Smooth muscle cell (in vitro differentiated cells): Measurements from ENCODE around the gene GNAT1. TPM values are rescaled to one million over a fixed set of nuclear protein-coding genes. Genes with fewer than 3 reads are reported as not detected.

Experiments
- DNase-seq: peaks from one replicate; lab custom pipeline; 2025; ENCODE audit not compliant: unreplicated experiment; lab: John Stamatoyannopoulos, UW
- H2AFZ ChIP-seq: fragments of 200-600 bp; sonication (generic); 2 replicates; pipeline ENCODE4 v1.6.0; 2016; ENCODE audit warnings: antibody characterized with exemption, low read depth, mild to moderate bottlenecking
- H3F3A ChIP-seq: fragments of 200-600 bp; sonication (generic); 2 replicates; pipeline ENCODE4 v1.6.0; 2017; ENCODE audit warnings: antibody characterized with exemption, low read depth
- H3K27ac ChIP-seq: fragments of 200-600 bp; sonication (generic); 2 replicates; pipeline ENCODE4 v1.5.1; 2016; ENCODE audit warnings: low read depth, mild to moderate bottlenecking
- H3K27me3 ChIP-seq: fragments of 200-600 bp; sonication (generic); 2 replicates; pipeline ENCODE4 v1.6.1; 2016; ENCODE audit warnings: low read depth, mild to moderate bottlenecking
- H3K36me3 ChIP-seq: fragments of 200-600 bp; sonication (generic); 2 replicates; pipeline ENCODE4 v1.5.1; 2016; ENCODE audit warnings: low read depth
- H3K4me1 ChIP-seq: fragments of 200-600 bp; sonication (generic); 2 replicates; pipeline ENCODE4 v1.5.1; 2016; ENCODE audit warnings: low read depth
- H3K4me2 ChIP-seq: fragments of 200-600 bp; sonication (generic); 2 replicates; pipeline ENCODE4 v1.6.0; 2016; ENCODE audit warnings: mild to moderate bottlenecking
- H3K4me3 ChIP-seq: fragments of 200-600 bp; sonication (generic); 2 replicates; pipeline ENCODE4 v1.5.1; 2016; ENCODE audit warnings: mild to moderate bottlenecking
- H3K79me2 ChIP-seq: fragments of 200-600 bp; sonication (generic); 2 replicates; pipeline ENCODE4 v1.6.0; 2016; ENCODE audit warnings: low read depth, mild to moderate bottlenecking
- H3K9ac ChIP-seq: fragments of 200-600 bp; sonication (generic); 2 replicates; pipeline ENCODE4 v1.6.0; 2016; ENCODE audit warnings: low read depth
- H3K9me3 ChIP-seq: fragments of 200-600 bp; sonication (generic); replicated peaks from 2 replicates; pipeline ENCODE4 v1.5.1; 2016; ENCODE audit warnings: low read depth
- H4K20me1 ChIP-seq: fragments of 200-600 bp; sonication (generic); 2 replicates; pipeline ENCODE4 v1.6.0; 2016; ENCODE audit warnings: low read depth
- WGBS: methylation state at CpG from one replicate; pipeline ENCODE4 v1.1.7; 2016; ENCODE audit warnings: low lambda C conversion rate; 5-methylcytosine and 5-hydroxymethylcytosine counted together
- polyA plus RNA-seq: library from polyadenylated mRNA; unstranded; fragments of >200 nt; fragmentation: Nextera tagmentation; extraction: Ambion mirVana; gene quantifications from 2 replicates; pipeline ENCODE4 v1.2.1, GENCODE V29; 2016
- total RNA-seq: library from RNA; depleted of rRNA; stranded (reverse); fragments of >200 nt; gene quantifications from 2 replicates; pipeline ENCODE4 v1.2.3, GENCODE V29; 2014
- TF ChIP-seq, protein P1 (sequence below): fragments of 200-600 bp; sonication (generic); IDR thresholded peaks from 2 replicates; pipeline ENCODE4 v1.5.1; 2017; ENCODE audit warnings: borderline replicate concordance, mild to moderate bottlenecking, antibody characterized with exemption; ENCODE audit not compliant: insufficient read depth, poor library complexity, severe bottlenecking

Gene GNAT1
- total and polyA plus RNA-seq, 2 experiments from 2014 or later = not detected

DNA sequence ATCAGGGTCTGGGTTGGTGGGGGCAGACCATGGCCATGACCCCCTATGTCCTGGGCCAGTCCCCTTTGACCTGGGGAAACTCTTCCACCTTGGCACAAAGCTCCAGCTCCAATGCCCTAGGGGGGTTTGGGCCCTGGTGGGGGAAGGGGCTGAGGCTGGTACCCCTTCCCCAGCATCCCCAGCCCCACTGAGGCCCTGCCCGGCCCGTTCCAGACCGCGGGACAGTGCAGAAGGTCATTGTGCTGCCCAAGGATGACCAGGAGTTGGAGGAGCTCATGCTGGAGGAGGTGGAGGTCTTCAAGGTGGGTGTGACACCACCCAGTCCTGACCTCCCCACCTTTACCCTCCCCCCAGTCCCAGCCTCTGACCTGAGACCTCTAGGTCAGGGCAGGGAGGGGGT, 6.2 kb upstream of the GNAT1 start:
- no peak overlapping the region for H2AFZ ChIP-seq
- no peak for DNase-seq
- no peak overlapping the region for H3K27ac ChIP-seq
- no peaks in the 10 kb centered on the region for H3K79me2 ChIP-seq
- H3K4me1 ChIP-seq = no peaks in the 10 kb centered on the region
- H3K9ac ChIP-seq = no peak overlapping the region
- H3K36me3 ChIP-seq = no peaks in the 10 kb centered on the region
- TF ChIP-seq, protein P1, sequence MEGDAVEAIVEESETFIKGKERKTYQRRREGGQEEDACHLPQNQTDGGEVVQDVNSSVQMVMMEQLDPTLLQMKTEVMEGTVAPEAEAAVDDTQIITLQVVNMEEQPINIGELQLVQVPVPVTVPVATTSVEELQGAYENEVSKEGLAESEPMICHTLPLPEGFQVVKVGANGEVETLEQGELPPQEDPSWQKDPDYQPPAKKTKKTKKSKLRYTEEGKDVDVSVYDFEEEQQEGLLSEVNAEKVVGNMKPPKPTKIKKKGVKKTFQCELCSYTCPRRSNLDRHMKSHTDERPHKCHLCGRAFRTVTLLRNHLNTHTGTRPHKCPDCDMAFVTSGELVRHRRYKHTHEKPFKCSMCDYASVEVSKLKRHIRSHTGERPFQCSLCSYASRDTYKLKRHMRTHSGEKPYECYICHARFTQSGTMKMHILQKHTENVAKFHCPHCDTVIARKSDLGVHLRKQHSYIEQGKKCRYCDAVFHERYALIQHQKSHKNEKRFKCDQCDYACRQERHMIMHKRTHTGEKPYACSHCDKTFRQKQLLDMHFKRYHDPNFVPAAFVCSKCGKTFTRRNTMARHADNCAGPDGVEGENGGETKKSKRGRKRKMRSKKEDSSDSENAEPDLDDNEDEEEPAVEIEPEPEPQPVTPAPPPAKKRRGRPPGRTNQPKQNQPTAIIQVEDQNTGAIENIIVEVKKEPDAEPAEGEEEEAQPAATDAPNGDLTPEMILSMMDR = no peak
- H3K27me3 ChIP-seq = peaks cover 3% of the 10 kb centered on the region
- no peaks in the 10 kb centered on the region for H3K9me3 ChIP-seq
- H3F3A ChIP-seq = no peaks in the 10 kb centered on the region
- no CpG with 5 or more reads among the region's 4 CpGs for WGBS
- H3K4me3 ChIP-seq = no peak overlapping the region
- no peaks in the 10 kb centered on the region for H4K20me1 ChIP-seq
- no peak overlapping the region for H3K4me2 ChIP-seq

DNA sequence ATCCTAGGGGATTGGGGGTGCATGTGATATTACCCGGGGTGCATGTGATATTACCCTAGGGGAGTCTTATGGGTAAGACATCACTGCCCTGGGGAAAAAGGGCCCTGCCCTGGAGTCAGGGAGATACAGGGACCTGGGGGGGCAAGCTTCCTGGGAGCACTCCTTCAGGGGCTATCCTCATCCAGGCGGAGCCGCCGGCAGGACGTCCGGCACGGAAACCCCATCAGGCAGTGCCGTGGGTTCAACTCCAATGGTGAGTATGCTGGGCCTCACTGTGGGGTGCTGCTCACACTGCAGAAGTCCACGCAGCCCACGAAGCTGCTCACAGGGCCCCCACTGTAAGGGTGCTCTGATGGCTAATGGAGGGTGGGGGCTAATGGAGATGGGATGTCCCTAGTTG, 5.3 kb upstream of the GNAT1 start:
- TF ChIP-seq, protein P1 = no peak
- H3K4me3 ChIP-seq = no peak overlapping the region
- no peaks in the 10 kb centered on the region for H3K9me3 ChIP-seq
- H3K4me1 ChIP-seq = no peaks in the 10 kb centered on the region
- no peaks in the 10 kb centered on the region for H4K20me1 ChIP-seq
- H3K4me2 ChIP-seq = no peak overlapping the region
- no peaks in the 10 kb centered on the region for H3K79me2 ChIP-seq
- no peak overlapping the region for H3K9ac ChIP-seq
- H3K27me3 ChIP-seq = peaks cover 3% of the 10 kb centered on the region
- 98% methylated on average over 10 of the region's 10 CpGs for WGBS
- no peak overlapping the region for H3K27ac ChIP-seq
- DNase-seq = no peak
- no peaks in the 10 kb centered on the region for H3F3A ChIP-seq
- no peaks in the 10 kb centered on the region for H3K36me3 ChIP-seq
- H2AFZ ChIP-seq = no peak overlapping the region

DNA sequence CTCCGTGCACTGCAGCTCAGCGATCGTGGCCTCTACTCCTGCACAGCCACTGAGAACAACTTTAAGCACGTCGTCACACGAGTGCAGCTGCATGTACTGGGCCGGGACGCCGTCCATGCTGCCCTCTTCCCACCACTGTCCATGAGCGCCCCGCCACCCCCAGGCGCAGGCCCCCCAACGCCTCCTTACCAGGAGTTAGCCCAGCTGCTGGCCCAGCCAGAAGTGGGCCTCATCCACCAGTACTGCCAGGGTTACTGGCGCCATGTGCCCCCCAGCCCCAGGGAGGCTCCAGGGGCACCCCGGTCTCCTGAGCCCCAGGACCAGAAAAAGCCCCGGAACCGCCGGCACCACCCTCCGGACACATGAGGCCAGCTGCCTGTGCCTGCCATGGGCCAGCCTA, 3.7 kb upstream of the GNAT1 start:
- TF ChIP-seq, protein P1 = no peak

DNA sequence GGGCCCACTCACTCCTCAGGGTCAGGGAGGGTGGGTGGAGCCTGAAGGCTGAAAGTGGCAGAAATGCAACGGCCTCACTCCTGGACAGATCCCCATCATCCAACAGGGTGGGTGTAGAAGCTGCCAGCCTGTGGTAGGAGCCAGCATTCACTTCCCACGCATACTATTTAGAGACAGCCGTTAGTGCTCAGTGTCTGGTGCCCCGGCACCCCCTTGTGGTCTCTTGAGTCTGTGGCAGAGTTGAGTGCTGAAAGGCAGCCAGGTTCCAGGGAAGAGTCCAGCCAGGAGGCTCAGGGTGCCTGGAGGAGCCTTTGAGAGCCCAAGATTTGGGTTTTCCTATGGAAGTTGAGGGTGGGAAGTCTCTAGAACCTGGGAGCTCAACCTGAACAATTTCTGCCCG, 2.1 kb upstream of the GNAT1 start:
- no peak overlapping the region for H3K4me2 ChIP-seq
- H3K4me1 ChIP-seq = no peaks in the 10 kb centered on the region
- 22% methylated on average over 5 of the region's 5 CpGs for WGBS
- no peaks in the 10 kb centered on the region for H3K9me3 ChIP-seq
- peak; percentile 24 for DNase-seq
- H3K9ac ChIP-seq = no peak overlapping the region
- H3K36me3 ChIP-seq = no peaks in the 10 kb centered on the region
- H4K20me1 ChIP-seq = no peaks in the 10 kb centered on the region
- H3K27ac ChIP-seq = no peak overlapping the region
- TF ChIP-seq, protein P1 = peak; percentile 80
- peaks cover 5% of the 10 kb centered on the region for H3K27me3 ChIP-seq
- no peaks in the 10 kb centered on the region for H3K79me2 ChIP-seq
- H3K4me3 ChIP-seq = no peak overlapping the region
- H2AFZ ChIP-seq = no peak overlapping the region
- no peaks in the 10 kb centered on the region for H3F3A ChIP-seq

More for the DNA sequence above, 3.7 kb upstream of the GNAT1 start:
- H3K27ac ChIP-seq = no peak overlapping the region
- H2AFZ ChIP-seq = no peak overlapping the region
- H3F3A ChIP-seq = no peaks in the 10 kb centered on the region
- H3K9ac ChIP-seq = no peak overlapping the region
- DNase-seq = no peak
- WGBS = 97% methylated on average over 17 of the region's 19 CpGs
- no peak overlapping the region for H3K4me2 ChIP-seq
- no peaks in the 10 kb centered on the region for H4K20me1 ChIP-seq
- H3K4me3 ChIP-seq = no peak overlapping the region
- H3K36me3 ChIP-seq = no peaks in the 10 kb centered on the region
- no peaks in the 10 kb centered on the region for H3K4me1 ChIP-seq
- H3K9me3 ChIP-seq = no peaks in the 10 kb centered on the region
- peaks cover 3% of the 10 kb centered on the region for H3K27me3 ChIP-seq
- no peaks in the 10 kb centered on the region for H3K79me2 ChIP-seq
